Erythroblast (primary cell): ENCODE results near the gene GPR89B.
"Not testable (repeated sequence)": the region's sequence is repeated elsewhere in the genome, so short reads cannot be mapped to it uniquely, and the experiment has no call there.

ENCODE experiments used
- GATA1 ChIP-seq: IDR thresholded peaks from 2 replicates; pipeline ENCODE4 v1.6.1; 2011; ENCODE audit warnings: low read depth, mild to moderate bottlenecking, control low read depth, low read length, moderate library complexity
- POLR2A ChIP-seq: IDR thresholded peaks from 2 replicates; pipeline ENCODE4 v1.6.1; 2011; ENCODE audit warnings: mild to moderate bottlenecking, low read length

DNA sequence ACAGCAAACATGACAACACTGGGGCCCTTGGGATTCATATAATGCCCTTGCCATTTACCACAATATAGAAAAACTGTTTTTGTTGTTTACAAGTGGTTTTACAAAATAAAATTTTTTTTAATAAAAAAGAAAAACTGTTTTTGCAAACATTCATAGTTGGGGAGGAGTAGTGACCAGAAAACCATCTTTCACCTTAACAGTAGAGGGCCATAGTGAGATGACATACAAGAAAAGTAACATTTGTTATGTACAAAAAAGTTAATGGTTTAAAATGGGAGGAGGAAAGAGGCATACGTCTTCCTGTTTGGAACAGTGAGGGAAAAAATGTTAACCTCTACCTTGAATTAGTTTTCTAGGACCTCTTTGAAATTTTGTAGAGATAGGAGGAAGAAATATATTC lies 30.7 kb downstream of the GPR89B start:
- not testable (repeated sequence) for TF ChIP-seq POLR2A, GATA1
